KG1 (cell line): ENCODE data around the gene KAT6B.

Source experiments
- DNase-seq: peaks from one replicate; lab custom pipeline; 2025; lab: John Stamatoyannopoulos, UW

KAT6B gene

DNA sequence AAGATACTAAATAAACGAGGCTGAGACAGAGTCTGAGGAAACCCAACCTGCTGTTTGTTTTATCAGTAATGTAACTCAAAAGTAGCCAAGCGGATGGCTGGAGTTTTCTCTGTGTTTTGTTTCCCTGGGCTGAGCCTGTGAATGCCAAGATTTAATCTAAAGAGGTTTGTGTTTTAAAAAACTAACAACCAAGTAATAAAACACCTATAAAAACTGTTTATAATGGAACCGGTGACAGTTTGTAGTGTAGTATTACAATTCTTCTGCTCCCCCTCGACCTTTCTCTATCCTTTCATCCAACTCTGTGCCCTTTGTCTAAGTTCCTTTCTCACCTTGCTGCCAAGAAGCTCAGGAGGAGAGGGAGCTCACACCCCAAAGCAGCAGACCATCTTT lies 2.6 kb upstream of the KAT6B start:
- DNase-seq = no peak

DNA sequence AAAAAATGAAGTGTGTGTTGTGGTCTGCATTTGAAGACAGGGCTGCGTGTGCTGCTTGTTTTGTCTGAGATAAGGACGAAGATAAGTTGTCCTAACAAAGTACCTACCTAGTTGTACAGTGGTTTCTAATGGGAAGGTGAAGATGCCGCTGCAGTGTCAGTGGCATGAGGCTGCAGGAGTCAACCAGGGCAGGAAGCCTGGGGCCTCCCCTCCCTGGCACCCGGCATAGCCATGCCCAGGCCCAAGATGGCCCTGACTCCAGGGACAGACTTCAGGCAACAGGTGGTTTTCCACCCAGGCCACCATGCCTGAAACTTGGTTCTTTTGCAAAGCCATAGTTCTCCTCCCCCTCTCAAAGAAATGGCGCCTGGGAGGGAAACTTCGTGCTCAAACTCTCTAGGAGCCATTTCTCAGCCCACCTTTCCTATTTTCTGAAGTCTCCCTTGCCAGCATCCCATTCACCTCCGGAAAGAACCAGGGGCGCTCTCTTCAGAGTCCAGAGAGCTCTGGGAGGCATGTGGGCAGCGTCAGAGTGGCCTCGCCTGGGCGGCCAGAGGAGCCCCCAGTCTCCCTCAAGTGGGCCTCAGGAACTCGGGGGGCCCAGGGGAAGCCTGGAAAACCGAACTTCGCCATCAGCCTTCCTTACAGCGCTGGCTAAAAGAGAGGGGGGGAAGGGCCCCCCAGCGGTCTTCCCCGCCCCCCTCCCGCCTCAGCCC lies 2.1 kb upstream of the KAT6B start:
- DNase-seq = no peak

GRCh38 chr10:74824900-74825370 lies 1.5 kb upstream of the KAT6B start:
- DNase-seq = no peak

GRCh38 chr10:74825371-74826141 lies 844 bp upstream of the KAT6B start:
- peak; percentile 78 for DNase-seq

GRCh38 chr10:74827045-74827441 lies 643 bp downstream of the KAT6B start:
- no peak for DNase-seq

GRCh38 chr10:74827694-74828093 lies 1.3 kb downstream of the KAT6B start:
- no peak for DNase-seq

DNA sequence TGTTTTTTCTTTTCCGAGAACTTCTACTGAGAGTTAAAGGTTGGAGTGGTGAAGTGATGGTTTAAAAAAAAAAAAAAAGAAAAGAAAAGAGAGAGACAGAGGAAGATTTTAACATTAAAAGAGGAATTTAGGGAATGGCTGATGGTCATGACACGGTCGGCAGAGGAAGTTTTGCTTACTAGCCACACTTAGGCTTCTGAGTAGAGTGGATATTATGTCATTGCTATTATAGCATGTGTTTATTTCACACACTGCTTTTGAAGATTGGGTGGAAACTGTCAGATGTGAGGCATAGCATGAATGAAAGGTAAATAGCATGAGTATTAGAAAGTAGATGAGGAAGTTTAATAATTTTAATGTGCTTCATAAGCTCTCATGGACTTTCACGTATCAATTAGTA lies 2.5 kb downstream of the KAT6B start:
- no peak for DNase-seq

- DNase-seq = no peak
Measured at GRCh38 chr10:74831518-74832120, 5.2 kb downstream of the KAT6B start.

DNA sequence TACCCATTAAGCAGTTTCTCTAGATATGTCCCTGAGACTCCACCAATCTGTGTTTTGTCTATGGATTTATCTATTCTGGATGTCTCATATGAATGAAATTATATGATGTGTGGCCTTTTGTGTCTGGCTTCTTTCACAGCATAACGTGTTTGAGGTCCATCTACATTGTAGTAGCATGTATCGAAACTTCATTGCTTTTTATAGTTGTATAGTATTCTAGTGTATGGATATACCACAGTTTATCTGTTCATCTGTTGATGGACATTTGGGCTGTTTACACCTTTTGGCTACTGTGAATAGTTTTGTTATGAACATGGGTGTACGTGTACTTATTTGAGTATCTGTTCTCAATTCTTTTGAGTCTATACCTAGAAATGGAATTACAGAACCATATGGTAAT lies 9.6 kb downstream of the KAT6B start:
- no peak for DNase-seq

DNA sequence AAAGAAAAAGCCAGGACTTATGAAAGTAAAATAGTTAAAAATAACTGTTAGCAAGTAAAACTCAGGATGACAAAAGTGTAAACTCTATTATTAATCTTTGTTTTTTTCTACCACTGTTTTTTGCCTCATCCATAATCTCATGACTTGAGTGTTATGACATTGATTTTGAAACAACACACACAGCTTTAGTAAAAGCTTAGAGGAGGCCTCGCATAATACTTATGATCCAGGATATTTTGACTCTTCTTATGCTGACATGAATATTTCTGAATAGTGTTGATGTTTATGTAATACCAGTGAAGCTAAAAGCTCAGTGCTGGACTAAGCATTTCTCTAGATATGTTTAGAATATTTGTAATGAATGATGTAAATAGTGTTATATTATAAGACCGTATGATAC lies 10.5 kb downstream of the KAT6B start:
- DNase-seq = no peak

- no peak for DNase-seq
Measured at GRCh38 chr10:74837743-74838142, 11.3 kb downstream of the KAT6B start.

GRCh38 chr10:74839708-74840107 lies 13.3 kb downstream of the KAT6B start:
- no peak for DNase-seq

DNA sequence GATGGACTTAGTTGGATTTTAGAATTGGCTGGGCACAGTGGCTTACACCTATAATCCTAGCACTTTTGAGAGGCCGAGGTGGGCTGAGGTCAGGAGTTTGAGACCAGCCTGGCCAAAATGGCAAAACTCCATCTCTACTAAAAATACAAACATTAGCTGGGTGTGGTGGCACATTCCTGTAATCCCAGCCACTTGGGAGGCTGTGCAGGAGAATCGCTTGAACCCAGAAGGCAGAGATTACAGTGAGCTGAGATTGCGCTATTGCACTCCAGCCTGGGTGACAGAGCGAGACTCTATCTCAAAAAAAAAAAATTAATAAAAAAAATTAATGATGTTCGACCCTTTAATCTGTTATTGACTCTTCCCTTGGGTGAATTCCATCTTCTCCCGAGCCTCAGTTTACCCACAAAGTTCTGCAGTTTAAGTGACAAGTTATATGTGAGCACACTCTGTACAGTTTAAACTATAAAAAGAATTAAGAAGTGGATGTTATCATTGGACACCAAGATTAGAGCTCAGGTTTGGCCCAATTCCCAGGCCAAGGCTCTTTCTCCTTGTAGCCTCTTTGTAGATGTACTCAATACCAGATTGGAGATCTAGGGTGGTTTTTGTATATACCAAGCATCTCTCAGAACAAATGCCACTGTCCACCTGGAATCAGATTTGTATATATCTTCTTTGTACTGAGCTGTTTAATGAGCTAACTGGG lies 15.0 kb downstream of the KAT6B start:
- DNase-seq = no peak

DNA sequence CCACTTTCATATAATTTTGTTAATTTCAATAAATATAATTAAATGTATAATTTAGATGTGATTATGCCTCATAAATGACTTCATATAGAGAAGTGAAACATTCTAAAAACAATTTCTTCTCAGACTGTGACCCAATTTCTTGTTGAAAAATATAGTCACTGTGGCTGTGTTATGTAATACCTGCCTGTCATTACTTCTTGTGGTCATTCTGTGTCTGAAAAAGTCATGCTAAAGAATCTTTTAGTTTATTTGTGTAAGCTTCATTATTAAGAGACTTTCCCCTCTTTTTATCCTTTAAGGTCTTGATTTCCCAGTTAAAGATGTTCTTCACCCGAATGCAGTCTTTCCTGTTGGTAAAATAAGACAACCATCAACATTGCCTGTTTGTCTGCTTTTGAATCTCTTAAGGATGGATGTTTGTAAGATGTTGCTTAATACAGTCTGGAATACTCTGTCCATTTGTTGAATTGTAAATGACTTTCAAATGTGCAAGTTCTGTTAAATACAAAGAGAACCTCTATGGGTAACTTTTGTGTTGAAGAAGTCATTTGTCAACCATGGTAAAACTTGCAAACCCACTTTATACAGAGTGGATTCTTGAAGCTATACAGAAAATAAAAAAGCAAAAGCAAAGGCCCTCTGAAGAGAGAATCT lies 16.0 kb downstream of the KAT6B start:
- DNase-seq = no peak

DNA sequence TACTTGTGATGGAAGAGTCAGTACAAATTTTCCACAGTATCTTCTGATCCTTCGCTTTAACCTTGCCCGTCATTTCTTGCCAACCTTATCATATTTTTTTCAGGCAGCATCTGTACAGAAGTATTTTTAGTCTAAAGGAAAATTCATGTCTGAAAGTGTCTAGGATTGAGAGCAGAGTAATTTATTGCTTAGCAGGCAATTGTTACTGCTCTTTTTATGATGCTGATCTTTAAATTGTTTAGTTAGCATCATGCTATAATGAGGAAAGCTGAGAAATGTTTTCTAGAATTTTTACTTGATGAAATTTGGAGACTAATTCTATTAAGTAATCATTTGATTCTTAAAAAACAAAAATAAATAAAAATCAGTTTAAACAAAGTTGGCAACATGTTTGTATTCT lies 20.6 kb downstream of the KAT6B start:
- no peak for DNase-seq

DNA sequence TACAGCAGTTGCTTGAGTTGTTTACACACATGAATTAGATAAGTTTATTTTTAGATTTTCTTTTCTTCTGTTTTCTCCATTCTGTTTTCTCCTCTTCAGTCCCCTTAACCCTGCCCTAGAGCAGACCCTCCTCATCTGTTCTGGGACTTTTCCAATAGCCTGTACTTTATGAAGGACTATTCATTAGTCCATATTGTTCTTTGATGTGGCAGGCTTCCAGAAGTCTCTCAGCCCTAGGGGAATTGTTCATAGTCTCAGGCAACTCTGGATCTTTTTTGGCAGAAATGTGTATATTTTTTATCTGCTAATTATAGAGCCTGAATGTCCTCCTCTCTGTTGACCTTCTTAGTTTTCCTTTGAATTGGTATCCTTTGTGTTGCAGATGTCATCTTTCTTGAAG lies 25.4 kb downstream of the KAT6B start:
- DNase-seq = no peak

DNA sequence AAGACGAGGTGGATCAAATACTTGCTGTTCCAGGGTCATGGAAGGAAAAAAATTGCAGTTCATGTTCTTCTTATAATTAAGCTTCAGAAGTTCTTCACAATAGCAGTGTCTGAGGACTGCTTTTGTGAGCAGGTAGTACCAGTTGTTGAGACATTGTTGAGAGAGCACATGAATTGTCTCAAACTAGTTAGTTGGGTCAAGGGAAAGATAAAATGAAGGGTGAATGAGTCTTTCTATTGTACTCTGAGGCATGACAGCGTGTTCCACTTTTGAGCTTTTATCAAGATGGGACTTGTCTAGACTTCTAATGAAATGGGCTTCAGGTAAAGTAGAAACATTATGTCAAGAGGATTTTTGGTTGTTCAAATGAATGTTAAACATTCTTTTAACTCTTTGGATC lies 26.0 kb downstream of the KAT6B start:
- no peak for DNase-seq

- DNase-seq = no peak
Measured at GRCh38 chr10:74854610-74855009, 28.2 kb downstream of the KAT6B start.

DNA sequence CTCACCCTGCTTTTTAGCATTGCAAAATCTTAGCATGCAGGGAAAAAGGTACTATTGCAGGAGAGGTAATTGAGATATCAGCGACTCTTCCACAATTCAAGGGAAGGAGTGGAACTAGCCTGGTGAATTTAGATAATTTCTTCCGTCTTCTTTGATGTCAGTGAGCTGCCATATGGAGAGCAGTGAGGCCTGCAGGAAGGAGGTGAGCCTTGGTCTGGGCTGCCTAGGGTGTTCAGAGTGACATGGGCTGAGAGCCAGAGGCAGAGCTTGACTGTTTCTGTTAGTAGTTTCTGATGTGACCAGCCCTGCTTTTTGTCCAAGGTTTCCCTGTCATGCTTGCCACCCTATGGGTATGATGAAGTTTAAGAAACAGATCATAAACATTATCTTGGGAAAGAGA lies 28.6 kb downstream of the KAT6B start:
- no peak for DNase-seq

GRCh38 chr10:74855439-74855838 lies 29.0 kb downstream of the KAT6B start:
- no peak for DNase-seq

GRCh38 chr10:74856940-74857339 lies 30.5 kb downstream of the KAT6B start:
- no peak for DNase-seq

- no peak for DNase-seq
Measured at GRCh38 chr10:74857586-74857985, 31.2 kb downstream of the KAT6B start.
